Cardiac muscle cell (in vitro differentiated cells and primary cell): ENCODE data around the gene AGAP1. TPM values are rescaled to one million over a fixed set of nuclear protein-coding genes. Genes with fewer than 3 reads are reported as not detected.
A peak's percentile ranks its signal among the peaks of the same experiment; 100 is the strongest.
"Not testable (repeated sequence)": the region's sequence is repeated elsewhere in the genome, so short reads cannot be mapped to it uniquely, and the experiment has no call there.

Source experiments
- DNase-seq, 2 donors: peaks; one replicate each; pipeline versions ENCODE4 v3.0.0 to v3.0.0-alpha.2; 2010 to 2017; ENCODE audit warnings: low read depth in 1 of 2, low spot score in 1 of 2
- H3K27ac ChIP-seq: fragments of 200-600 bp; sonication (generic); 2 replicates; pipeline ENCODE4 v1.5.1; 2016
- H3K27me3 ChIP-seq: fragments of 200-600 bp; sonication (generic); 2 replicates; pipeline ENCODE4 v1.6.0; 2016; ENCODE audit warnings: control low read depth
- H3K36me3 ChIP-seq: fragments of 200-600 bp; sonication (generic); 2 replicates; pipeline ENCODE4 v1.5.1; 2016; ENCODE audit warnings: control low read depth
- H3K4me1 ChIP-seq: fragments of 200-600 bp; sonication (generic); 2 replicates; pipeline ENCODE4 v1.8.1; 2017; ENCODE audit warnings: low read depth, mild to moderate bottlenecking, mixed run types
- H3K4me3 ChIP-seq: fragments of 200-600 bp; sonication (generic); 2 replicates; pipeline ENCODE4 v1.5.1; 2016; ENCODE audit warnings: mild to moderate bottlenecking
- H3K9me3 ChIP-seq: fragments of 200-600 bp; sonication (generic); 2 replicates; pipeline ENCODE4 v1.5.1; 2017; ENCODE audit warnings: low read depth, mild to moderate bottlenecking, control low read depth
- CTCF ChIP-seq: IDR thresholded peaks from 2 replicates; pipeline ENCODE4 v1.5.1; 2012; ENCODE audit warnings: low read depth, mild to moderate bottlenecking, low read length
- polyA plus RNA-seq: library from polyadenylated mRNA; unstranded; fragments of >200 nt; fragmentation: Nextera tagmentation; extraction: Ambion mirVana; gene quantifications from 2 replicates; pipeline ENCODE4 v1.2.1, GENCODE V29; 2016
- total RNA-seq: library from RNA; depleted of rRNA; stranded (reverse); fragments of >200 nt; gene quantifications from 2 replicates; pipeline ENCODE4 v1.2.3, GENCODE V29; 2016

Gene AGAP1
- total and polyA plus RNA-seq, 2 experiments from 2014 or later: 8.6 to 38.2 TPM

GRCh38 chr2:235757212-235757611 is 263.4 kb downstream of the AGAP1 start:
- Histone ChIP-seq H3K4me1 (peaks cover 8% of the 10 kb centered on the region), H3K36me3 (peaks cover 3% of the 10 kb centered on the region), H3K27me3 (no peaks in the 10 kb centered on the region), H3K9me3 (no peaks in the 10 kb centered on the region), H3K4me3 (no peak overlapping the region), H3K27ac (no peak overlapping the region)
- DNase-seq: no peak
- TF ChIP-seq CTCF: no peak

- no peaks in the 10 kb centered on the region for H3K9me3 ChIP-seq
- no peak overlapping the region for H3K4me3 ChIP-seq
- no peak for DNase-seq
- no peaks in the 10 kb centered on the region for H3K27me3 ChIP-seq
- peaks cover 3% of the 10 kb centered on the region for H3K36me3 ChIP-seq
- no peak for TF ChIP-seq CTCF
- peaks cover 8% of the 10 kb centered on the region for H3K4me1 ChIP-seq
- H3K27ac ChIP-seq: no peak overlapping the region
These were observed 263.8 kb downstream of the AGAP1 start for GRCh38 chr2:235757640-235758039.

GRCh38 chr2:235762832-235763598 is 269.2 kb downstream of the AGAP1 start:
- Histone ChIP-seq H3K27ac (no peak overlapping the region), H3K27me3 (no peaks in the 10 kb centered on the region), H3K4me3 (no peak overlapping the region), H3K36me3 (no peaks in the 10 kb centered on the region), H3K9me3 (no peaks in the 10 kb centered on the region), H3K4me1 (no peaks in the 10 kb centered on the region)
- no peak for TF ChIP-seq CTCF
- no peak for DNase-seq

- DNase-seq: no peak
- Histone ChIP-seq H3K27ac (no peak overlapping the region), H3K27me3 (no peaks in the 10 kb centered on the region), H3K9me3 (no peaks in the 10 kb centered on the region), H3K4me3 (no peak overlapping the region), H3K36me3 (no peaks in the 10 kb centered on the region), H3K4me1 (no peaks in the 10 kb centered on the region)
- no peak for TF ChIP-seq CTCF
These were observed 270.0 kb downstream of the AGAP1 start for GRCh38 chr2:235763816-235764215.

GRCh38 chr2:235764478-235764877 is 270.6 kb downstream of the AGAP1 start:
- not testable (repeated sequence) for H3K9me3 ChIP-seq, H3K4me3 ChIP-seq, DNase-seq, H3K27me3 ChIP-seq, H3K4me1 ChIP-seq, H3K27ac ChIP-seq, H3K36me3 ChIP-seq

GRCh38 chr2:235765181-235765820 is 271.5 kb downstream of the AGAP1 start:
- TF ChIP-seq CTCF: no peak
- Histone ChIP-seq H3K4me3 (no peak overlapping the region), H3K27me3 (no peaks in the 10 kb centered on the region), H3K9me3 (no peaks in the 10 kb centered on the region), H3K4me1 (no peaks in the 10 kb centered on the region), H3K36me3 (no peaks in the 10 kb centered on the region), H3K27ac (no peak overlapping the region)
- peak in 1 of 2 donors; percentile 69 for DNase-seq
